Measurements from ENCODE around the gene SEZ6L. TPM values are rescaled to one million over a fixed set of nuclear protein-coding genes. Genes with fewer than 3 reads are reported as not detected.
"Not testable (repeated sequence)": the region's sequence is repeated elsewhere in the genome, so short reads cannot be mapped to it uniquely, and the experiment has no call there.

The SEZ6L gene
- total and polyA plus RNA-seq, 12 donors, result 0.17 to 16.3 (median 3.9) TPM; not detected in 1

DNA sequence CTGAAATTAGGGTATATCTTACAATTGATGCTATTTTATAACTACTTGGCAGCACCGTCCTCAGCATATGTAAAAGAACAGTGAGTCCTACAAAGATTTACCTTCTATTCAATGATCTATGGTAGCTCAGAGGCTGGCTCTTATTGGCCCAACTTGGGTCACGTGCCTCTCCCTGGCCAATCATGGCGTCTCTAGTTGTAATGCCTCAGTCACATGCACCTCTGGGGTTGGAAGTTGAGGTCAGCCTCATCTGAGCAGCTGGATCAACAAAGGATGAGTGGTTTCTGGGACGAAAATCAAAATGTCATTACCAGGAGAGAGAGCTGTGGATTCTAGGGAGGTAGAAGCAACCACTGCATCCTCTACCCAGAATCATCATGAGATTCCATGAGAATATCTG, 236.9 kb downstream of the SEZ6L start:
- Histone ChIP-seq H3K27ac (no peak overlapping the region), H3K4me3 (no peak overlapping the region), H3K36me3 (replicated peaks in 1 of 2) (no peaks in the 10 kb centered on the region), H3K4me1 (replicated peaks in 1 of 2) (peaks cover 0 to 4% of the 10 kb centered on the region in 2 donors), H3K27me3 (no peaks in the 10 kb centered on the region), H3K9me3 (replicated peaks in 1 of 3) (no peaks in the 10 kb centered on the region)
- DNase-seq, result no peak
- 74 to 82% (median 78%) methylated on average over 4 of the region's 4 CpGs for WGBS, 4 donors
- TF ChIP-seq POLR2A (IDR thresholded peaks at IDR 0.05), result no peak
- TF ChIP-seq CTCF (IDR thresholded peaks at IDR 0.05), result no peak
- intact Hi-C loops (cut with DNase I), result no loop called here

DNA sequence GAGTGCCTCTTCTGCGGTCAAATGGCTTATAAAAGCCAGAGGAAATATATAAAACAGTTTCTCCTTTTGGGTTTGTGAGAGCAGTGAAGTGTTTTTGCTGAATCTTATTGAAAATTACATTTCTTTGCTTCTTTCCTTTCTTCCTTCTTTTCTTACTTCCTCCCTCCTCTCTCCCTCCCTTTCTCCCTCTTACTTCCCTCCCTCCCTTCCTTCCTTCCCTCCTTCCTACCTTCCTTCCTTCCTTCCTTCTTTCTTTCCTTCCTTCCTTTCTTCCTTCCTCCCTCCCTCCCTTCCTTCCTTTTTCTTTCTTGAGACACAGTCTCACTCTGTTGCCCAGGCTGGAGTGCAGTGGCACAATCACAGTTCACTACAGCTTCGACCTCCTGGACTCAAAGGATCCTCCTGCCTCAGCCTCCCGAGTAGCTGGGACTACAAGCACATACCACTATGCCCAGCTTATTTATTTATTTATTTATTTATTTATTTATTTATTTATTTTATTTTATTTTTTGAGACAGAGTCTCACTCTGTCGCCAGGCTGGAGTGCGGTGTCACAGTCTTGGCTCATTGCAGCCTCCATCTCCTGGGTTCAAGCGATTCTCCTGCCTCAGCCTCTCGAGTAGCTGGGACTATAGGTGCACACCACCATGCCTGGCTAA, 239.4 kb downstream of the SEZ6L start:
- WGBS, 4 donors, result 82 to 91% (median 85%) methylated on average over 7 of the region's 7 CpGs
- H3K9me3 ChIP-seq (replicated peaks in 1 of 3); intact Hi-C loops (cut with DNase I); H3K4me1 ChIP-seq (replicated peaks in 1 of 2); H3K27ac ChIP-seq; DNase-seq; H3K4me3 ChIP-seq; H3K36me3 ChIP-seq (replicated peaks in 1 of 2); H3K27me3 ChIP-seq: not testable (repeated sequence)

DNA sequence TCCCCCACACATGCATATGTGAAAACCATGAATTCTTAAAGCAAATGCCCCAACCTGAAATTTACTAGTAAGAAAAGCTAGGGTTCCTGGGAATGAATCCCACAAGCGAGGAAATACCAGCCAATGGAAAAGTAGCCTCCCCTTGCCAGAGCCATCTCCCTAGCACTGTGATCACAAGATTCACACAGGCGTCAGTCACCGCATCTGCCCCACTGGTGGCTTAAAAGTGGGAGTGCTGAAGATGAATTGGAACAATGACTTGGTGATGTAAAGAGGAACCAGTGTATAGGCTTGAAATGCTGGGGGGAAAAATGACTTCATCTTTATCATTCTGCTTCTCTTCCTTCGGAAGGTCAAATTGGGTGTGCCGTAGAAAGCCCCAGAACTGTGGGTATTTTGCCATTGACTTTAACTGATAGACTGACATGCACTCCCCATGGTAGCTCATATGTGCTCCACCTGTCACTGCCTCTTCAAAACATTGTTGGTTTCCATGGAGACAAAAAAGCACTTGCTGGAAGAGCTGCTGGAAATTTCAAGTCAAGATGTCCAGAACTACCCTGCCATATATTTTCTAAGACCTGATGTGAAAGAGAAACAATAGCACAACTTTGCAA, 240.6 kb downstream of the SEZ6L start:
- H3K9me3 ChIP-seq (replicated peaks in 1 of 3), result no peaks in the 10 kb centered on the region
- no peak overlapping the region for H3K27ac ChIP-seq
- 60 to 74% (median 64%) methylated on average over 5 of the region's 5 CpGs for WGBS, 4 donors
- H3K27me3 ChIP-seq, result peaks cover 5% of the 10 kb centered on the region
- no peak for DNase-seq
- no peak for TF ChIP-seq POLR2A (IDR thresholded peaks at IDR 0.05)
- H3K36me3 ChIP-seq (replicated peaks in 1 of 2), result no peaks in the 10 kb centered on the region
- peaks cover 0 to 4% of the 10 kb centered on the region in 2 donors for H3K4me1 ChIP-seq (replicated peaks in 1 of 2)
- intact Hi-C loops (cut with DNase I), result no loop called here
- no peak overlapping the region for H3K4me3 ChIP-seq

DNA sequence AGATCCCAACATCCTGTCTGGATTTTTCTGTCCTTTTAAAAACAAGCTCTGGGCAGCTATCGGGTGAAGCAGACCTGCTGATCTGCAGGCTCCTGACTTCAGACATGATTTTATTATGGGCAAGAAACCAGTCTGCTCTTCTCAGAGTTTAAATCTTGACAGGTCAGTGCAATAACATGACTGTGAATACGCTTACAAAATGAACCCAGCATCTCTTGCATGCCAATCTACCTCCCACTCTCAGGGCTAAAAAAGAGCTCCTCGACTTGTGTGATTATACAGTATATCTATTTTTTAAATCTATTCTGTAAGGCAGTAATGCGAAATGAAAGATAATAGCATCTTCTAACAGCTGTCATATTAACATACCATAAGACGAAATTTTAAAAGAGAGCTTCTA, 241.1 kb downstream of the SEZ6L start:
- Histone ChIP-seq H3K27me3 (peaks cover 9% of the 10 kb centered on the region), H3K4me3 (no peak overlapping the region), H3K4me1 (replicated peaks in 1 of 2) (no peaks in the 10 kb centered on the region), H3K27ac (no peak overlapping the region), H3K9me3 (replicated peaks in 1 of 3) (no peaks in the 10 kb centered on the region), H3K36me3 (replicated peaks in 1 of 2) (no peaks in the 10 kb centered on the region)
- no peak for TF ChIP-seq CTCF (IDR thresholded peaks at IDR 0.05)
- TF ChIP-seq POLR2A (IDR thresholded peaks at IDR 0.05), result no peak
- intact Hi-C loops (cut with DNase I), result no loop called here
- WGBS, 4 donors, result 63 to 74% (median 66%) methylated on average over 5 of the region's 5 CpGs
- DNase-seq, result no peak

GRCh38 chr22:26414347-26414746, 245.1 kb downstream of the SEZ6L start:
- no peak for DNase-seq
- Histone ChIP-seq H3K27me3 (peaks cover 20% of the 10 kb centered on the region), H3K27ac (no peak overlapping the region), H3K4me3 (no peak overlapping the region), H3K36me3 (replicated peaks in 1 of 2) (no peaks in the 10 kb centered on the region), H3K4me1 (replicated peaks in 1 of 2) (no peaks in the 10 kb centered on the region), H3K9me3 (replicated peaks in 1 of 3) (no peaks in the 10 kb centered on the region)
- whole genome bisulfite sequencing, 4 donors, result 72 to 84% (median 79%) methylated on average over 4 of the region's 4 CpGs
- intact Hi-C loops (cut with DNase I), result no loop called here
- TF ChIP-seq CTCF (IDR thresholded peaks at IDR 0.05) (no peak), POLR2A (IDR thresholded peaks at IDR 0.05) (no peak)

Measured in adrenal gland (tissue), 12 donors.